HL-60 (cell line): ENCODE measurements around the gene PRAC2.

Source experiments
- DNase-seq, 2 experiments: peaks; one replicate each; pipeline ENCODE4 v3.0.0-alpha.2; 2010 to 2020; ENCODE audit warnings: low read depth in 1 of 2, low spot score in 1 of 2
- H3K27ac ChIP-seq: fragments of 250-450 bp; sonication (Bioruptor Pico); replicated peaks from 2 replicates; pipeline ENCODE4 v1.5.1; 2020; ENCODE audit warnings: mild to moderate bottlenecking, moderate library complexity
- H3K27me3 ChIP-seq: fragments of 250-450 bp; sonication (Bioruptor Pico); 2 replicates; pipeline ENCODE4 v1.5.1; 2021; ENCODE audit warnings: mild to moderate bottlenecking, moderate library complexity; ENCODE audit not compliant: insufficient read depth, poor library complexity, severe bottlenecking
- H3K4me3 ChIP-seq: replicated peaks from 2 replicates; pipeline ENCODE4 v1.5.1; 2011; ENCODE audit warnings: mild to moderate bottlenecking, control low read depth, low read length; ENCODE audit not compliant: insufficient read depth
- GABPA ChIP-seq: IDR thresholded peaks from 2 replicates; pipeline ENCODE4 v1.6.1; 2012; ENCODE audit warnings: low read depth
- POLR2AphosphoS5 ChIP-seq: IDR thresholded peaks from 2 replicates; pipeline ENCODE4 v1.6.1; 2012; ENCODE audit warnings: low read depth
- SPI1 ChIP-seq: IDR thresholded peaks from 2 replicates; pipeline ENCODE4 v1.6.1; 2012; ENCODE audit warnings: low read depth, mild to moderate bottlenecking, borderline replicate concordance
- TF ChIP-seq, protein P1 (sequence below): IDR thresholded peaks from one replicate; pipeline ENCODE4 v1.5.1; 2011; ENCODE audit warnings: low read length, control low read depth, inconsistent platforms; ENCODE audit not compliant: insufficient read depth
- TF ChIP-seq, protein P2 (sequence below): IDR thresholded peaks from 2 replicates; pipeline ENCODE4 v1.6.1; 2012; ENCODE audit warnings: low read depth; ENCODE audit not compliant: insufficient replicate concordance

PRAC2 gene

DNA sequence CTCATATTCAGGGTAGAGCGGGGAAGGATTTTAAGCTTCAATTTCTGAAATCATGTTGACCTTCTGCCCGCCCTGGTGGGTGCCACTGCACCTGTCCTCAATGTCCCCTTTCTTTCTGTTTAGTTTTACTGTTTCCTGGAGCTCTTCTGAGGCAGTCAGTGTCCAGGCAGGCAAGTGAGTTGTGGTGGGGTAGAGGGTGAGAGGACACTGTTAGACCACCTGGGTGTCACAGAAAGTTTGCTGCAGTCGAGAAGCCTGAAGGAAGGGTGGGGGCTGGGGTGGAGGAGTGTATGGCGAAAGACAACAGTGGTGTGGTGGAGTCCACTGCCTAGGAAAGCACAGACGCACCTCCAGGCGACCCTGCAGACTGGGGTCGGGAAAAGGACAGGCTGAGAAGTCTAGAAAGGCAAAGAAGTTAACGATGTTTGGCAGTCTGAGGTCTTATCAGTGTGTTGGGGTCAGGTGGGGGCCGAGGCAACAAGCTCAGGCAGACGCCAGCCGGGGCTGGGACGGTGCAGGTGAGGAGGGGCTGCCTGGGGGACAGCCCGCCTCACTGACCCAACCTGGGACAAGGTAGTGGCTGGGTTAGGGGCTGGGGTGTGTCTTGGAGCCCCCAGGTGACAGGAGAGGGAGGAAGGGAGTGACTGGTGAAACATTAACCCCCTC is 28.9 kb downstream of the PRAC2 start:
- H3K27ac ChIP-seq: no peak overlapping the region
- H3K27me3 ChIP-seq: peaks cover 84% of the 10 kb centered on the region
- TF ChIP-seq SPI1: no peak
- TF ChIP-seq POLR2AphosphoS5: no peak
- no peak for TF ChIP-seq GABPA
- TF ChIP-seq, protein P1, sequence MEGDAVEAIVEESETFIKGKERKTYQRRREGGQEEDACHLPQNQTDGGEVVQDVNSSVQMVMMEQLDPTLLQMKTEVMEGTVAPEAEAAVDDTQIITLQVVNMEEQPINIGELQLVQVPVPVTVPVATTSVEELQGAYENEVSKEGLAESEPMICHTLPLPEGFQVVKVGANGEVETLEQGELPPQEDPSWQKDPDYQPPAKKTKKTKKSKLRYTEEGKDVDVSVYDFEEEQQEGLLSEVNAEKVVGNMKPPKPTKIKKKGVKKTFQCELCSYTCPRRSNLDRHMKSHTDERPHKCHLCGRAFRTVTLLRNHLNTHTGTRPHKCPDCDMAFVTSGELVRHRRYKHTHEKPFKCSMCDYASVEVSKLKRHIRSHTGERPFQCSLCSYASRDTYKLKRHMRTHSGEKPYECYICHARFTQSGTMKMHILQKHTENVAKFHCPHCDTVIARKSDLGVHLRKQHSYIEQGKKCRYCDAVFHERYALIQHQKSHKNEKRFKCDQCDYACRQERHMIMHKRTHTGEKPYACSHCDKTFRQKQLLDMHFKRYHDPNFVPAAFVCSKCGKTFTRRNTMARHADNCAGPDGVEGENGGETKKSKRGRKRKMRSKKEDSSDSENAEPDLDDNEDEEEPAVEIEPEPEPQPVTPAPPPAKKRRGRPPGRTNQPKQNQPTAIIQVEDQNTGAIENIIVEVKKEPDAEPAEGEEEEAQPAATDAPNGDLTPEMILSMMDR: no peak
- TF ChIP-seq, protein P2, sequence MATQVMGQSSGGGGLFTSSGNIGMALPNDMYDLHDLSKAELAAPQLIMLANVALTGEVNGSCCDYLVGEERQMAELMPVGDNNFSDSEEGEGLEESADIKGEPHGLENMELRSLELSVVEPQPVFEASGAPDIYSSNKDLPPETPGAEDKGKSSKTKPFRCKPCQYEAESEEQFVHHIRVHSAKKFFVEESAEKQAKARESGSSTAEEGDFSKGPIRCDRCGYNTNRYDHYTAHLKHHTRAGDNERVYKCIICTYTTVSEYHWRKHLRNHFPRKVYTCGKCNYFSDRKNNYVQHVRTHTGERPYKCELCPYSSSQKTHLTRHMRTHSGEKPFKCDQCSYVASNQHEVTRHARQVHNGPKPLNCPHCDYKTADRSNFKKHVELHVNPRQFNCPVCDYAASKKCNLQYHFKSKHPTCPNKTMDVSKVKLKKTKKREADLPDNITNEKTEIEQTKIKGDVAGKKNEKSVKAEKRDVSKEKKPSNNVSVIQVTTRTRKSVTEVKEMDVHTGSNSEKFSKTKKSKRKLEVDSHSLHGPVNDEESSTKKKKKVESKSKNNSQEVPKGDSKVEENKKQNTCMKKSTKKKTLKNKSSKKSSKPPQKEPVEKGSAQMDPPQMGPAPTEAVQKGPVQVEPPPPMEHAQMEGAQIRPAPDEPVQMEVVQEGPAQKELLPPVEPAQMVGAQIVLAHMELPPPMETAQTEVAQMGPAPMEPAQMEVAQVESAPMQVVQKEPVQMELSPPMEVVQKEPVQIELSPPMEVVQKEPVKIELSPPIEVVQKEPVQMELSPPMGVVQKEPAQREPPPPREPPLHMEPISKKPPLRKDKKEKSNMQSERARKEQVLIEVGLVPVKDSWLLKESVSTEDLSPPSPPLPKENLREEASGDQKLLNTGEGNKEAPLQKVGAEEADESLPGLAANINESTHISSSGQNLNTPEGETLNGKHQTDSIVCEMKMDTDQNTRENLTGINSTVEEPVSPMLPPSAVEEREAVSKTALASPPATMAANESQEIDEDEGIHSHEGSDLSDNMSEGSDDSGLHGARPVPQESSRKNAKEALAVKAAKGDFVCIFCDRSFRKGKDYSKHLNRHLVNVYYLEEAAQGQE: no peak
- H3K4me3 ChIP-seq: no peak overlapping the region
- no peak for DNase-seq

DNA sequence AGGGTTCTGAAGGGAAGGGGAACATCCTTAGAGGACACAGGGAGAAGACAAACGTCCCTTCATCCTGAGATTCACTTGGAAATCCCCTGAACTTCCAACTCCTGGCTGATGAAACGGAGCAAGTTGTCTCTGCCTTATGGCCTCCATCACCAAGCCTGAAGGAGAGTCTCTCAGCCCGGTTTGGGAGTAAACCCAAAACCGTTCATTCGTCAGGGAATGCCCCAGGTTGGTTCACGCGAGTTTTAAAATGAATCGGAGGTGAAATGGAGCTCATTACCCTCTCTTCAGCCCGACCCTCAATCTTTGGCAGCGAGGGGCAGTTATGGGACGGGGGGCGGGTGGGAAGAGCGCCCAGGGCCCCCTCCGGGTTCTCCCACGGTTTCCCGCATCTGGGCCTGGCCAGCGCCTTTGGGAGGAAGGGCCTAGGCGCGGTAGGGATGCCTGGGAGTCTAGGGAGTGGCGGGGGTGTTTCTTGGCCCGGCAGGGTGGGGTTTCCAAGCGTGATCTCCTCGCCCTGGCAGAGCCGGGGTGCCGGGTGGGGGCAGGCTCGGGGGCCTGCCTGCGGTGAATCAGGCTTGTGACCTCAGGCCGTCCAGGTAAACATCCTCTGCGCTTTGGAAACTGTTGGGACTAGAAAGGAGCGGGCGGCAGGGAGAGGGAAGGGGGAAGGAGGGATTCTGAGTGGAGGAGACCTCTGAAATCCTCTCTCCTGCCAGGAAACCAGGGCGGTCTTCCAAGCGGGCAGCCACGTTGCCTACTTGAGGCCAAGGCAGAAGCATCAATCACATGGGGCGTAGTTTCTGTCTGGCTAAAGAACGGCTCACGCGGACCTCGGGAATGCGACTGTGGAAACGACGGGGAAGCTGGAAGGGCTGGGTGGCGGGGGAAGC is 29.7 kb downstream of the PRAC2 start:
- TF ChIP-seq POLR2AphosphoS5: no peak
- TF ChIP-seq, protein P2: no peak
- no peak for TF ChIP-seq SPI1
- TF ChIP-seq, protein P1: no peak
- TF ChIP-seq GABPA: no peak
- Histone ChIP-seq H3K27ac (no peak overlapping the region), H3K4me3 (no peak overlapping the region), H3K27me3 (peaks cover 76% of the 10 kb centered on the region)
- no peak for DNase-seq

DNA sequence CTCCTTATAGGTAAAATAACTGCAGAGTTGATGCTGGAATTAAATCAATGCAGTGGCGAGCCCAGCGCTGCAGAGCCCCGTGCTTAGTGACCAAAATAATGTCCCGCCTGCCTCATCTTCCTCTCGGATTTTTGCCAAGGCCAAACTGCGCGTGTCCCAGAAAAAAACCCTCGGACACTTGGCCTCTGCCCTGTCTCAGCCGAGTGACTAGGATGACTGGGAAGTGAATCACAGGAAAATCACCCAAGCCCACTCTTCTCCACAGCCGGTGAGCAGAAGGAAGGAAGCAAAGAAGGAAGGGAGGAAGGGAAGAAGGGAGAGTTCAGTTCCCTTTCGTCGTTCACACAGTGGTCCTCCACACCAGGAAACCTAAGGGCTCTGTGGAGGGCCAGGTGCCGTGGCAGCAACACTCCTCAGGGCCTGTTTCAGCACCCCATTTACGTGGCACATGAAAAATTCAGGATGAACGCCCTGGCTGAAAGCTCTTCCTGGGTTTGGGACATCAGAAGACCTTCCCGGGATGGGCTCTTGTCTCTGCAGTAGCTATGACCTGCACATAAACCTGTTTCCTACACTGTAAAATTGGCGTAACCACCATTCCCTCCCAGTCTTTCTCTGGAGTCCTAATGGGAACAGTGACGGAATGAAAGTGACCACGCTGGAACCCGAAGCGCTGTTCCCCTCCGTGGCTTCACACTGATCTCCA is 31.0 kb downstream of the PRAC2 start:
- Histone ChIP-seq H3K27ac (no peak overlapping the region), H3K4me3 (no peak overlapping the region)

More for the DNA sequence above, 31.0 kb downstream of the PRAC2 start:
- TF ChIP-seq, protein P2: no peak
- TF ChIP-seq SPI1: no peak
- DNase-seq: no peak
- peaks cover 64% of the 10 kb centered on the region for H3K27me3 ChIP-seq
